RWPE2 (cell line): ENCODE results near the gene HUNK.

Source experiments
- ATAC-seq: fragments of 200-7000 bp; cut with Tn5 transposase; 3 replicates; pipeline ENCODE4 v1.9.1; 2021; ENCODE audit warnings: low read depth
- DNase-seq: peaks from one replicate; pipeline ENCODE4 v3.0.0-alpha.2; 2020; ENCODE audit warnings: low spot score
- H3K27ac ChIP-seq: fragments of 450-650 bp; 2 replicates; pipeline ENCODE4 v1.5.1; 2017; ENCODE audit warnings: mild to moderate bottlenecking; ENCODE audit not compliant: poor library complexity, severe bottlenecking
- H3K27me3 ChIP-seq: fragments of 250-450 bp; sonication (Bioruptor Pico); 2 replicates; pipeline ENCODE4 v1.5.1; 2021; ENCODE audit warnings: mild to moderate bottlenecking, moderate library complexity; ENCODE audit not compliant: insufficient read depth, poor library complexity, severe bottlenecking
- H3K36me3 ChIP-seq: fragments of 250-450 bp; sonication (Bioruptor Pico); 2 replicates; pipeline ENCODE4 v1.5.1; 2020; ENCODE audit warnings: low read depth, mild to moderate bottlenecking, moderate library complexity
- H3K4me1 ChIP-seq: fragments of 250-450 bp; sonication (Bioruptor Pico); 2 replicates; pipeline ENCODE4 v1.5.1; 2021; ENCODE audit warnings: mild to moderate bottlenecking, moderate library complexity; ENCODE audit not compliant: insufficient read depth, poor library complexity, severe bottlenecking
- H3K4me3 ChIP-seq: fragments of 250-450 bp; sonication (Bioruptor Pico); 2 replicates; pipeline ENCODE4 v1.5.1; 2021; ENCODE audit warnings: mild to moderate bottlenecking, moderate library complexity; ENCODE audit not compliant: severe bottlenecking
- H3K9me3 ChIP-seq: fragments of 250-450 bp; sonication (Bioruptor Pico); 2 replicates; pipeline ENCODE4 v1.5.1; 2021; ENCODE audit warnings: mild to moderate bottlenecking, moderate library complexity; ENCODE audit not compliant: severe bottlenecking
- CTCF ChIP-seq: fragments of 450-650 bp; IDR thresholded peaks from one replicate; pipeline ENCODE4 v1.5.1; 2017; ENCODE audit warnings: mild to moderate bottlenecking, moderate library complexity; ENCODE audit not compliant: poor library complexity, severe bottlenecking

The HUNK gene

GRCh38 chr21:31873275-31873695, 465 bp downstream of the HUNK start:
- DNase-seq (no peak), ATAC-seq (0 out of 3 replicates have a peak, but pooled peaks have one; percentile 31)
- Histone ChIP-seq H3K36me3 (no peaks in the 10 kb centered on the region), H3K4me1 (no peaks in the 10 kb centered on the region), H3K9me3 (no peaks in the 10 kb centered on the region), H3K27me3 (peaks cover 82% of the 10 kb centered on the region), H3K27ac (no peak overlapping the region), H3K4me3 (peak overlapping the region; percentile 22)
- no peak for TF ChIP-seq CTCF

GRCh38 chr21:31873696-31874599, 1.1 kb downstream of the HUNK start:
- Histone ChIP-seq H3K4me1 (no peaks in the 10 kb centered on the region), H3K36me3 (no peaks in the 10 kb centered on the region), H3K9me3 (no peaks in the 10 kb centered on the region), H3K27ac (no peak overlapping the region), H3K27me3 (peaks cover 88% of the 10 kb centered on the region), H3K4me3 (peak overlapping the region; percentile 22)
- DNase-seq: peak; percentile 58
- TF ChIP-seq CTCF: peak; percentile 45
- ATAC-seq: peak; percentile 8; the same call in 1 of the 3 replicates

GRCh38 chr21:31874812-31875212, 2.0 kb downstream of the HUNK start:
- DNase-seq (no peak), ATAC-seq (no peak)
- Histone ChIP-seq H3K27ac (no peak overlapping the region), H3K4me1 (no peaks in the 10 kb centered on the region), H3K27me3 (peaks cover 91% of the 10 kb centered on the region), H3K9me3 (no peaks in the 10 kb centered on the region), H3K4me3 (no peak overlapping the region), H3K36me3 (no peaks in the 10 kb centered on the region)
- TF ChIP-seq CTCF: no peak

GRCh38 chr21:31875496-31876015, 2.7 kb downstream of the HUNK start:
- H3K4me1 ChIP-seq: no peaks in the 10 kb centered on the region
- peaks cover 90% of the 10 kb centered on the region for H3K27me3 ChIP-seq
- H3K9me3 ChIP-seq: no peaks in the 10 kb centered on the region
- H3K4me3 ChIP-seq: no peak overlapping the region
- ATAC-seq (no peak), DNase-seq (no peak)
- no peak overlapping the region for H3K27ac ChIP-seq
- no peak for TF ChIP-seq CTCF
- no peaks in the 10 kb centered on the region for H3K36me3 ChIP-seq
